ENCODE results near the gene DLL4. TPM values are rescaled to one million over a fixed set of nuclear protein-coding genes. Genes with fewer than 3 reads are reported as not detected.
A peak's percentile ranks its signal among the peaks of the same experiment; 100 is the strongest.

Gene DLL4
- total RNA-seq, 4 donors from 2014 or later: 18.2 to 31.1 (median 22.6) TPM

GRCh38 chr15:40974879-40975278 is 45.7 kb downstream of the DLL4 start:
- no peaks in the 10 kb centered on the region for H3K36me3 ChIP-seq
- no peak overlapping the region for H3K4me3 ChIP-seq
- no peak for DNase-seq
- H3K9me3 ChIP-seq: no peaks in the 10 kb centered on the region
- no peak overlapping the region for H3K27ac ChIP-seq
- H3K27me3 ChIP-seq: no peaks in the 10 kb centered on the region
- H3K4me1 ChIP-seq: no peaks in the 10 kb centered on the region
- no peak for TF ChIP-seq CTCF (IDR thresholded peaks at IDR 0.05)
- TF ChIP-seq POLR2A (IDR thresholded peaks at IDR 0.05): no peak
- intact Hi-C loops (cut with DNase I; ENCODE audit: low total_unique reads): no loop called here

- Histone ChIP-seq H3K4me3 (no peak overlapping the region), H3K4me1 (no peaks in the 10 kb centered on the region), H3K27ac (no peak overlapping the region), H3K9me3 (no peaks in the 10 kb centered on the region), H3K36me3 (no peaks in the 10 kb centered on the region), H3K27me3 (no peaks in the 10 kb centered on the region)
- intact Hi-C loops (cut with DNase I; ENCODE audit: low total_unique reads): no loop called here
- TF ChIP-seq CTCF (IDR thresholded peaks at IDR 0.05): no peak
- no peak for TF ChIP-seq POLR2A (IDR thresholded peaks at IDR 0.05)
- DNase-seq: no peak
Measured at GRCh38 chr15:40976819-40977218, 47.7 kb downstream of the DLL4 start.

DNA sequence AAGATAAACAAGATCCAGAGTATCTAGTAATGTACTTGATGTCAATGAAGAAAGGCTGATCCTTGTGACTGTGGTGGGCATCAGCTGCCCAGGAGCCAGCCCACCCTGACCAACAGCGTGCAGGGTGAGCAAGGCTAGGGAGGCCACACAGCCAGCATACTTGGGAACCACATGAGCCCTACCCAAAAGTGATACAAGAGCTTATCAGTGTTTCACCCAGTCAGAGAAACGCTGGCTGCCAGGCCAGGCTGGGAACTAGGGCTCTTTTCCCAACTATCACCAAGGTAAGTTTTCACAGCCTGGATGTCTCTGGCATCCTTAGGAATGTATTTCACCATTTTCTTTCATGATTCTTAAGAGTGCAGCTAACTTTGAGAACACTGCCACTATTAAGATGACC is 49.0 kb downstream of the DLL4 start:
- intact Hi-C loops (cut with DNase I; ENCODE audit: low total_unique reads): no loop called here
- no peak overlapping the region for H3K4me3 ChIP-seq
- no peaks in the 10 kb centered on the region for H3K36me3 ChIP-seq
- no peaks in the 10 kb centered on the region for H3K27me3 ChIP-seq
- no peaks in the 10 kb centered on the region for H3K4me1 ChIP-seq
- no peak for TF ChIP-seq CTCF (IDR thresholded peaks at IDR 0.05)
- no peak for TF ChIP-seq POLR2A (IDR thresholded peaks at IDR 0.05)
- H3K9me3 ChIP-seq: no peaks in the 10 kb centered on the region
- no peak overlapping the region for H3K27ac ChIP-seq
- DNase-seq: no peak

DNA sequence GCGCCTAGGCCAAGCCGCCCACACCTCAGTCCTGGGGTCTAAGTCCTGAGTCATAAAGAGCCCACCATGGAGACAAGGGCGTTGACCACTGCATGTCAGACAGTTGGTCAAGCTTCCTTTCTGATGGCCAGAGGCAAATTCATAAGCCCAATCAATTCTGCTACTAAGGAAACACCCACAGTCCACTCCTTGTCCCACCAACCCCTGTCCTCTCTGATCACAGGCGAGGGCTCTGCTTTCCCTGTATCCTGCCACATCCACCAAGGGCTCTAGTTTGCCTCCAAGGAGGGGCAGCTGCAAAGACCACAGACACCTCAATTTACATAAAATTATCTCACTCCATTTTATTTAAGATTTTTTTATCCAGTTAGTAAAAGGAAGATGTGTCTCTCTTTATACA is 49.4 kb downstream of the DLL4 start:
- no peaks in the 10 kb centered on the region for H3K36me3 ChIP-seq
- DNase-seq: no peak
- TF ChIP-seq POLR2A (IDR thresholded peaks at IDR 0.05): no peak
- H3K4me3 ChIP-seq: no peak overlapping the region
- H3K4me1 ChIP-seq: no peaks in the 10 kb centered on the region
- H3K9me3 ChIP-seq: no peaks in the 10 kb centered on the region
- H3K27ac ChIP-seq: no peak overlapping the region
- intact Hi-C loops (cut with DNase I; ENCODE audit: low total_unique reads): no loop called here
- no peaks in the 10 kb centered on the region for H3K27me3 ChIP-seq

- H3K36me3 ChIP-seq: no peaks in the 10 kb centered on the region
- no peak for TF ChIP-seq POLR2A (IDR thresholded peaks at IDR 0.05)
- no peak for TF ChIP-seq CTCF (IDR thresholded peaks at IDR 0.05)
- no peak overlapping the region for H3K4me3 ChIP-seq
- H3K9me3 ChIP-seq: no peaks in the 10 kb centered on the region
- DNase-seq: no peak
- H3K27ac ChIP-seq: no peak overlapping the region
- H3K4me1 ChIP-seq: no peaks in the 10 kb centered on the region
- intact Hi-C loops (cut with DNase I; ENCODE audit: low total_unique reads): no loop called here
- no peaks in the 10 kb centered on the region for H3K27me3 ChIP-seq
Measured at GRCh38 chr15:40981186-40981585, 52.0 kb downstream of the DLL4 start.

DNA sequence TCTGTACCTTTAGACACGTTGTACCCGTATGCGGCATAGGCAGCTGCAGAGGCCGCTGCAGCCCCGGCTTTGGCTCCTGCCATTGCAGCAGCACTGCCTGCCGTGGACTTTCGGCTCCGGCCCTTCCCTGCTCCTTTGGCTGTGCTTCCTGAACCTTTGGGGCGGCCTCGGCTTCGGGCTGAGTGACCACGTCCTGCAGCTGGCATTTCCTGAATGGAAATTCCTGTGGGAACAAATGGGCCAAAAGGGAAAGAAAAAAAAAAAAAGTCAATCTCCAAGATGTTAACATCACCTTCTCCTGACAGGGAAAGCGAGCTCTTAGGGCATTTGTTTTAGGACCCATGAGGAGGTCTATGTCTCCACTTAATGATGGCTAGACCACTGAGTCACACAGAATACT is 53.7 kb downstream of the DLL4 start:
- no peaks in the 10 kb centered on the region for H3K27me3 ChIP-seq
- H3K4me1 ChIP-seq: no peaks in the 10 kb centered on the region
- peak in 1 of 2 donors; percentile 28 for DNase-seq
- intact Hi-C loops (cut with DNase I; ENCODE audit: low total_unique reads): no loop called here
- TF ChIP-seq CTCF (IDR thresholded peaks at IDR 0.05) (no peak), POLR2A (IDR thresholded peaks at IDR 0.05) (no peak)
- no peaks in the 10 kb centered on the region for H3K9me3 ChIP-seq
- no peaks in the 10 kb centered on the region for H3K36me3 ChIP-seq
- no peak overlapping the region for H3K27ac ChIP-seq
- no peak overlapping the region for H3K4me3 ChIP-seq

Measured in uterus (tissue), 4 donors.